HepG2 (cell line): ENCODE measurements around the gene POGK. TPM values are rescaled to one million over a fixed set of nuclear protein-coding genes. Genes with fewer than 3 reads are reported as not detected.

ENCODE experiments used
- AHDC1 ChIP-seq: sonication (generic); formaldehyde crosslinking; IDR thresholded peaks from 2 replicates; pipeline ENCODE4 v1.5.1; 2020; ENCODE audit warnings: mild to moderate bottlenecking, missing genetic modification reagents, borderline replicate concordance
- HHEX ChIP-seq: IDR thresholded peaks from 2 replicates; pipeline ENCODE4 v1.6.1; 2016; ENCODE audit warnings: control low read depth
- IKZF1 ChIP-seq: fragments of 450-650 bp; IDR thresholded peaks from 2 replicates; pipeline ENCODE4 v1.7.1; 2016
- KAT7 ChIP-seq: IDR thresholded peaks from 2 replicates; pipeline ENCODE4 v1.6.1; 2018; ENCODE audit warnings: borderline replicate concordance, missing compliant biosample characterization
- KDM4B ChIP-seq: sonication (generic); formaldehyde crosslinking; IDR thresholded peaks from 2 replicates; pipeline ENCODE4 v1.4.0; 2020; ENCODE audit warnings: missing genetic modification reagents
- MEIS1 ChIP-seq: sonication (generic); formaldehyde crosslinking; IDR thresholded peaks from 2 replicates; pipeline ENCODE4 v1.9.0; 2021; ENCODE audit warnings: mild to moderate bottlenecking, missing genetic modification reagents, moderate library complexity, borderline replicate concordance
- MXI1 ChIP-seq: IDR thresholded peaks from 3 replicates; pipeline ENCODE4 v1.6.1; 2012; ENCODE audit warnings: low read depth, low read length, inconsistent platforms, borderline replicate concordance
- PLSCR1 ChIP-seq: sonication (generic); formaldehyde crosslinking; IDR thresholded peaks from 2 replicates; pipeline ENCODE4 v1.5.0; 2020; ENCODE audit warnings: missing genetic modification reagents, mild to moderate bottlenecking, borderline replicate concordance
- TRIM22 ChIP-seq: fragments of 450-650 bp; IDR thresholded peaks from 2 replicates; pipeline ENCODE4 v1.6.1; 2017
- ZFX ChIP-seq: sonication (generic); formaldehyde crosslinking; IDR thresholded peaks from 2 replicates; pipeline ENCODE4 v1.4.0; 2020; ENCODE audit warnings: mild to moderate bottlenecking, low read depth, missing genetic modification reagents, moderate library complexity
- ZMYM3 ChIP-seq: sonication (generic); formaldehyde crosslinking; IDR thresholded peaks from 2 replicates; pipeline ENCODE4 v1.5.1; 2020; ENCODE audit warnings: mild to moderate bottlenecking, missing genetic modification reagents
- ZNF230 ChIP-seq: sonication (generic); formaldehyde crosslinking; IDR thresholded peaks from 2 replicates; pipeline ENCODE4 v1.4.0; 2020; ENCODE audit warnings: mild to moderate bottlenecking, missing genetic modification reagents
- ZNF557 ChIP-seq: sonication (generic); formaldehyde crosslinking; IDR thresholded peaks from 2 replicates; pipeline ENCODE4 v1.4.0; 2020; ENCODE audit warnings: missing genetic modification reagents
- ZNF800 ChIP-seq: sonication (generic); formaldehyde crosslinking; IDR thresholded peaks from 2 replicates; pipeline ENCODE4 v1.4.0; 2020; ENCODE audit warnings: missing genetic modification reagents
- polyA plus RNA-seq, 8 experiments: library from polyadenylated mRNA; depleted of rRNA in 3 of 8; stranded (reverse) in 7 of 8; unstranded in 1 of 8; fragments of >200 nt; fragmentation: Illumina TruSeq in 4 of 8; extraction: Trizol in 4 of 8; gene quantifications; 2 replicates each; pipeline versions ENCODE4 v1.2.1 to v1.2.3, GENCODE V29; 2011 to 2016; ENCODE audit warnings: low read depth in 4 of 8, missing spikeins in 1 of 8, mixed read lengths in 1 of 8; ENCODE audit not compliant: insufficient read depth in 1 of 8
- total RNA-seq, 5 experiments: library from RNA; depleted of rRNA; stranded (reverse); fragments of >200 nt; fragmentation: Illumina TruSeq; extraction: Trizol; gene quantifications; 2 replicates each; pipeline ENCODE4 v1.2.3, GENCODE V29; 2016; ENCODE audit warnings: low read depth in 1 of 5
- TF ChIP-seq, protein P1 (sequence below): sonication (generic); formaldehyde crosslinking; IDR thresholded peaks from 2 replicates; pipeline ENCODE4 v1.5.1; 2020; ENCODE audit warnings: missing genetic modification reagents, mild to moderate bottlenecking, borderline replicate concordance
- TF ChIP-seq, protein P2 (sequence below): sonication (generic); formaldehyde crosslinking; IDR thresholded peaks from 2 replicates; pipeline ENCODE4 v1.8.0; 2022; ENCODE audit warnings: mild to moderate bottlenecking, missing genetic modification reagents, moderate library complexity

The POGK gene
- total and polyA plus RNA-seq, 2 of the 13 experiments (the other 11 are each of a cell fraction or from before 2014, with no cell fraction given): 4.8 to 16.2 TPM

DNA sequence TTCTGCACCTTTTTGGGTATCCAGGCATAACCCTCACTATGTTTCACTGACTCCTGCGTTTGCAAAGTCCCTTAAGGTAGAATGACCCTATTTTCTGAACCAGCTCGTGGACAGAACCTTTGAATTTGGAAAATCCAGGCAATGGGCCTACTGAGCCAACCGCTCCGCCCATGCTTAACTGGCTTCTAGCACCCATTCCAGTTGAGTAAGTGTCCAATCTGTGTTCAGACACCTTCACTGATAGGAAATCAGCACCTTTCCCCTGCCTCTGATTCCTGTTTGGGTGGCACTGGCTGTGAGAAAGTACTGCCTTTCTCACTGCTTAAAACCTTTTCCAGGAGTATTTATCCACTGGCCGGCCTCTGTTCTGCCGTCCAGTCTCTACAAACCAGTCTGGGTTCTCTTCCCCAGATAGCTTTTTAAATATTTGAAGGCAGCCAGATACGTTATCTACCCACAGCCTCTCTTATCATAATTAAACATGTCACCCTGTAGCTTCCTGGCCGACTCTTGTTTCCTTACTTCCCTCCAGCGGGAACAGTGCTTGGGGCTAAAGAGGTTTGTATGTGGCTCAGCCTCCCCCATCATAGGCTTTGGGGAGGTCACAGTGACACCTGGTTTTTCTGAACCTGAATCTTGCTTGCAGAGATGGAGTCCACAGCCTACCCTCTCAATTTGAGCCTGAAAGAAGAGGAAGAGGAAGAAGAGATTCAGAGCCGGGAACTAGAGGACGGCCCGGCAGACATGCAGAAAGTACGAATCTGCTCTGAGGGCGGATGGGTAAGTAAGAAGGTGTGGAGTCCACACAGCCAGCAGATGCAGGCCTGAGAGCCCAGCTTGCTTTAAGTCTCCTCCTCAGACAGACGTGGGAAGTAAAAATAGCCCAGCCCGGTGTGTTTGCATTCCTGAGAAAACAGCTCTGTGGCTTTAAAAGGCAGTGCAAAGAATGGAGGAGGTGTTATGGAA is 1.3 kb downstream of the POGK start (continued):
- TF ChIP-seq ZNF800 (no peak), AHDC1 (CRISPR knock-in tag) (no peak), TRIM22 (no peak), IKZF1 (no peak), KAT7 (CRISPR knock-in tag) (no peak), MXI1 (no peak), ZNF557 (CRISPR knock-in tag) (no peak), HHEX (CRISPR knock-in tag) (no peak), MEIS1 (CRISPR knock-in tag) (no peak), PLSCR1 (no peak), ZNF230 (0 out of 2 replicates have a peak, but pooled peaks have one; percentile 9), ZFX (CRISPR knock-in tag) (peak; percentile 54; the same call in 1 of the 2 replicates), ZMYM3 (0 out of 2 replicates have a peak, but pooled peaks have one; percentile 19), KDM4B (CRISPR knock-in tag) (no peak)
- TF ChIP-seq, protein P1, sequence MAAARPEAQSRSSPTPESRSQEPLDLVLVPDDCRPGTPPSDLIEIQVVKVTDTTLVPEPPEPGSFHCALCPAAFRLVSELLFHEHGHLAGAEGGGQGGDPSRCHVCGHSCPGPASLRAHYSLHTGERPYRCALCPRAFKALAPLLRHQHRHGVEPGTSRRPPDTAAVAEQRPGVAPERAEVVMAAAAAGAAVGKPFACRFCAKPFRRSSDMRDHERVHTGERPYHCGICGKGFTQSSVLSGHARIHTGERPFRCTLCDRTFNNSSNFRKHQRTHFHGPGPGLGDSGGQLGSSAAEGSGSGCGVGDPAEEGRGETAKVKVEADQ (CRISPR knock-in tag): no peak
- TF ChIP-seq, protein P2, sequence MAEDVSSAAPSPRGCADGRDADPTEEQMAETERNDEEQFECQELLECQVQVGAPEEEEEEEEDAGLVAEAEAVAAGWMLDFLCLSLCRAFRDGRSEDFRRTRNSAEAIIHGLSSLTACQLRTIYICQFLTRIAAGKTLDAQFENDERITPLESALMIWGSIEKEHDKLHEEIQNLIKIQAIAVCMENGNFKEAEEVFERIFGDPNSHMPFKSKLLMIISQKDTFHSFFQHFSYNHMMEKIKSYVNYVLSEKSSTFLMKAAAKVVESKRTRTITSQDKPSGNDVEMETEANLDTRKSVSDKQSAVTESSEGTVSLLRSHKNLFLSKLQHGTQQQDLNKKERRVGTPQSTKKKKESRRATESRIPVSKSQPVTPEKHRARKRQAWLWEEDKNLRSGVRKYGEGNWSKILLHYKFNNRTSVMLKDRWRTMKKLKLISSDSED (CRISPR knock-in tag): no peak
